Measurements from ENCODE around the gene DLK2.
"Not testable (repeated sequence)": the region's sequence is repeated elsewhere in the genome, so short reads cannot be mapped to it uniquely, and the experiment has no call there.

The DLK2 gene

DNA sequence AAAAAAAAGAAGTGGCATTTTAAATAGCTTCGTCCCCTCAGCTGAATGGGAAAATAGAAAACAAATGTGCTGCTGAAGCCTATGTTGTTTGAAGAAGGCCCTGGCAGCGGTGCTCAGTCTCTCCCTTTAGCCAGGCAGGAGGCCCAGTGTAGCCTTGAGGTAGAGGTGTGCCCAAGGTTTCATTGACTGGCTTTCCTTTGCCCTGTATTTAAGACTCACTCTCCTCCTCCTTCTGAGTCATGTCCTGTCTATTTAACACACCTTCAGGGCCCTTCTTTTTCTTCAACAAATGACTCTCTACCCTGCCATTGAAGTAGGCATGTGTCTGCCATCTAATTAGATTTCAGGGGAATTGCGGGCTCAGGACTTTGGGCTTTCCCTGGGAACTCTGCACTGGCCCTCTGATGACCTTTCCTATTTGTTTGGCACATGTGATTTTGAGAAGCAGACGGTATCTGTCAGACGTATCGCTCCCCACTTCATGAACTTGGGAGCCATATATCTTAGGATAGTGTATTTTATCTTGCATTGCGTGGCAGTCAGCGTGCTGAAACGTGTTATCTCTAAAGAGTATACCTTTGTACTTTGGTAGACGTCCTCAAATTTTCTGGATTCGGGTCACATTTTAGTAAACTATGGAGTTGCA lies 26.4 kb upstream of the DLK2 start:
- no peak for FAIRE-seq

DNA sequence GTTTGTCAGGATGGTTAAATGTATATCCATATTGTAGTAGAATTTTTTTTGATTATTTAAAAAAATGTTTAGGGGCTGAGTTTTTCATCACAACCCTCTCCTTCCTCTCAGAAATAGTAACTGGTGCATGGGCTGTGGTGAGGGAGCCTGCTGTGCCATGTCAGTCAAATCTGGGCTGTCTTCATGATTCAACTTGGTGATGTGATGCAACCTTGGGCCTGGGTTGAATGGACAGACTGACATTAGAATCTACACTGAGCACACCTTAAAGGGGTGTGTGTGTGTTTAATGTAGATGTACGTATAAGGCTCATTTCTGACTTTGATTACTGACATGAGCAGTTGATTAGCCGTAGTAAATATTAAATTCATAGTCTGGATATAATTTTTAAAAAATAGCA lies 25.7 kb upstream of the DLK2 start:
- no peak for FAIRE-seq

DNA sequence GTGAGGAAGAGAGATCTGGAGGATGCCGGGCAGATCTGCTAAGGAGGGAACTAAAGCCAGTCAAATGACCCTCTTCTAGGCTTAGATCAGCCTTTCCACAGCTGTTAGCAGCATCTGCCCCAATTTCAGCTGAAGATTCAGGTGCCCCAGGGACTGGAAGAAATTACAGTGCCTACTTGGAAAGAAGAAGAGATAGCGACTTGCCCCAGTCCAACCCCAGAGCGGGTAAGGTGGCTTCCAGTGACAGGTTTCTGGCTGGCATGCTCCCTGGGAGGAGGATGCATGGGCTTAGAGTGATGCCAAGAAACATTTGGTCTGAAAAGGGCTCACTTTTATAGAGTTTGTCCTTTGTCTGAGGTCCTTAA lies 22.6 kb upstream of the DLK2 start:
- no peak for FAIRE-seq

DNA sequence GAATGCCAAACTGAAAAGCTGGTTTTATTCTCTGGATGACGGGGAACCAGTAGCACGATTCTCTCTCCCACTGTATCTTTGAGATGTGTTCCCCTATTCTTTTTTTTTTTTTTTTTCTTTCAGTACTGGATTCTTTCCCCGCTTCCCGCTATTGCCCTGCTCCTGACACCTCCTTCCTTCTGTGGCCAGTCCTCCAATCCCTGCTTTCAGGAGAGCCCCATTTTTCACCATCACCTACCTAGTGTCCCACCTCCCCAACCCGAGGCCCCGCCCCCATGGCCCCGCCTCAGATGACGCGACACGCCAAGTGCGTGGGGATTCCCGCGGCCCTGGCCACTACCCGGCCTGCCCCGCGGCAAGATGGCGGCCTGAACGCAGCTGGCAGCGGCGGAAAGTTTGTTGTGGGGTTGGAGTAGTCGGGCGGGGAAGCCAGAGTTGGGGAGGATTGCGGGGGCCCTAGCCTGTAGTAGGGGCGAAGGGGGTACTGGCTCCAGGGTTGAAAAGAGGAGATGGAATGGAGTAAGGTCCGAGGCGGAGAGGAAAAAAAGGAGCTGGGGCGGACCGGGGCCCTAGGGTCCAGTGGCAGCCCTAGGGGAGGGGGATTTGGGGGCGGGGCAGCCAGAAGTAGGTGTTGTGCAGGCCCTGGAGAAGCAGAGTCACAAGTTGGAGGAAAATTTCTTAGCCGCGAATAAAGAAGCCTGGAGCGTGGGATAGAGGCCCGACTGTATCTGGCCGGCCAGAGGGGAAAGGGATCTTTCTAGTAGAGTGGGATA lies 22.1 kb upstream of the DLK2 start, which contains the start of gene TJAP1:
Gene TJAP1, plus strand, starts transcription at position 336 of the 773 bp plus-strand sequence. CDS start 21,432 bp downstream, outside the sequence.
- FAIRE-seq, result no peak

DNA sequence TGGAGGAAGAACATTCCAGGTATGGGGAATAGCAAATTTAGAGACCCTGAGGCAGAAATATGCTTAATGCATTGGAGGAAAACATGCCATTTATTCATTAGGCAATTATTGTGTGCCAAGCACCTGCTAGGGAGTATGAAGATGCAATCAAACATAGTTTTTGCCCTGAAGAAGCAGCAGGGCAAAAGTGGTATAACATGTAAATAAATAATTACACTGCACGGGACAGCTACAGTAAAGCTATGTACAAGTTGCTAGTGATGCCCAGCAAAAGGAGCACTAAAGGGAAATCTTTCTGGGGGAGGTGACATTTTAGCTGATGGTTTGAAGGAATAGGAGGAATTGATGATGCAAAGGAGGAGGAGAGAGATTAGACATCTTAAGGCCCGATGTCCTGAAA lies 21.4 kb upstream of the DLK2 start:
- FAIRE-seq, result no peak

DNA sequence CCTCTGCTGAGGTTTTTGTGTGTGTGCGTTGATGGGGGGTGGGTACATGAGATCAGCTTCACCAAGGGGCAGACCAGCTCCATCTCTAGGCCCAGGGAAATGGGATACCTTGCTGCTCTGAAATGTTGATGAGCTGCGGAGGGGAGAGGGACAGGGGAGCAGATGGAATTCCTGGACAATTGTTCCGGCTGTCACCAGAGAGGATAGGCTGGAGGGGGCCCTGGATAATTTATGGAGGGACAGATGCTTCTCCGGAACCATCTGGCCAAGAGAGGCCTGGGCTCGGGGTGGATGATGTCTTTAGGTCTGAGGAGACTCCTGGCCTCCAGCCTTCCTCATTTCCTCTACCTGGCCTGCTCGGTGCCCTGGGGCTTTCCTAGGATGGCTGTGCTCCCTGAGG lies 20.2 kb upstream of the DLK2 start:
- no peak for FAIRE-seq

DNA sequence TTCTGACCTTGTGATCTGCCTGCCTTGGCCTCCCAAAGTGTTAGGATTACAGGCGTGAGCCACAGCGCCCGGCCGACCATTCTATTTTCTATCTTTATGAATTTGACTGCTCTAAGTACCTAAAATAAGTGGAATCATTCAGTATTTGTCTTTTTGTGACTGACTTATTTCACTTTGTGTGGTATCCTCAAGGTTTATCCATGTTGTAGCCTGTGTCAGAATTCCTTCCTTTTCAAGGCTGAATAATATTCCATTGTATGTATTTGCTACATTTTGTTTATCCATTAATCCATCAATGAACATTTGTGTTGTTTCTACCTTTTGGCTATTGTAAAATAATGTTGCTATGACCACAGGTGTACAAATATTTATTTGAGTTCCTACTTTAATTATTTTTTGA lies 17.2 kb upstream of the DLK2 start:
- no peak for FAIRE-seq

DNA sequence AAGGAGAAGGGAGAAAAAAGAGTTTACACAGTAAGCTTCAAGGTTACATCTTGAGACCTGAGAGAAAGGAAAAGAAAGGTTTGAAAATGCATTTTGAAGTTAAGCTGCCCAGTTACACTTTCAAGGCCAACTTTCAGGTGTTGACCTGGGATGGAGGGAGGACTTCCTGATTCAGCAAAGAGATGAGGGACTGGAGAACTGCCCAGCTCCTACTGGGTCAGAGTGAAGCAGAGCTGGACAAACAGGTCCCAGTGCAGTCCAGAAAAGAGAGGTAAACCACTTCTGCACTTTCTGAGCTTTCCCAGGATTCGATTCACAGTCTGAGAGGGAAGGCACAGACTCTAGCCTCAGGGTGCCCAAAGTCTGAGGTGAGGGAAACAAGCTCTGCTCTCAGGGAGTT lies 16.1 kb upstream of the DLK2 start:
- FAIRE-seq, result no peak

DNA sequence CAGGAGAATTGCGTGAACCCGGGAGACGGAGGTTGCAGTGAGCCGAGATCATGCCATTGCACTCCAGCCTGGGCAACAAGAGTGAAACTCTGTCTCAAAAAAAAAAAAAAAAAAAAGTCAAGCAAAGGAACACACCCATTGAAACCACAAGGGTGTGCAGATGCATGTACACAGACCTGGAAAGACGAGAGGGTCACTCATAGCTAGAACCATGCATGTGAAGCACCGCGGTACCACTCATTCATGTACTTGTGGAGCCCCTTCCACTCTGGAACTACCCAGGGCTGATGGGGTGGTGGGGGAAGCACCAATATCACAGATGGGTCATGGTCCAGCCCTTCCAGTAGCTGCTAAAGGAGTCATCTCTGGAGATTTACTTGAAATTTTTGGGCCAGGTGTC lies 14.6 kb upstream of the DLK2 start:
- no peak for FAIRE-seq

DNA sequence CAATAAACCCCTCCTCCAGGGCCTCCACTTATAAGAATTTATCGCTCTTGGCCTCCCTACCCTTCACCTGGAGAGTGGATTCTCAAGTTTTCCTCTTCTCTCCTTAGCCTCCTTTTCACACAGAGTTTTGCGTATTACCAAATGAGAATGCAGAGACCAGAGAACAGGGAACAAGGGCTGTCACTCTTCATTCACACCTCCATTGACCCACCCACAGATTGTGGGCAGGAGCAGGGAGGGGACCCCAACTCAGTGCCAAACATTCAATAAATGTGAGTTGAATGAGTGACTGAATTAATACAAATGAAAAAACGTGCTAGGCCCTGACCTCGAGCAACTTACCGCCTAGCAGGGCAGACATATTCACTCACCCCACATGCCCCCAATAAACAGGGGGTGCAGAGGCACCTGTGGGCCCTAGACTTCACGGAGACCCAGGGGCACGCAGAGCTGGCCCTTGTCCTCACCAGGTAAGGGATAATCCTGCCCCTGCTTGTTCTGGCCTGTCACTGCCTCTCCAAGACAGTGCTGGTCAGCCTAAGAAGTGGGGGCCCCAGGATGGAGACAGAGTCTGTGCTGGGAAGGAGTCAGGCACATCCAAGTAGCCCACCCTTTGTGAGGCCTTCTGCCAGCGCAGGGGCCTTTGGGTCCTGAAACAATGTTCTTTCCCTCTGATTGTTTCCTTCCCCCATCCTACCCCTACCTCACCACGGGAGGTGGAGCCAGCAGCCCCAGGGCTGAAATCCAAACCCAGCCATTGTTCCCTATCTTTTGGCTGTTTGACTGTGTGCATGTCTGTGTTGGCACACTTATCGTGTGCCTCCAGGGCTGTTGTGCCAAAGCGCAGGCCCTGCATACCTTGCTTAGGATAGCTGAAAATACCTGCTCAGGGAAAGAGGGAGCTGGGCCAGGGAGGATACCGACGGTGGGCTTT lies 13.7 kb upstream of the DLK2 start:
- FAIRE-seq, result no peak

DNA sequence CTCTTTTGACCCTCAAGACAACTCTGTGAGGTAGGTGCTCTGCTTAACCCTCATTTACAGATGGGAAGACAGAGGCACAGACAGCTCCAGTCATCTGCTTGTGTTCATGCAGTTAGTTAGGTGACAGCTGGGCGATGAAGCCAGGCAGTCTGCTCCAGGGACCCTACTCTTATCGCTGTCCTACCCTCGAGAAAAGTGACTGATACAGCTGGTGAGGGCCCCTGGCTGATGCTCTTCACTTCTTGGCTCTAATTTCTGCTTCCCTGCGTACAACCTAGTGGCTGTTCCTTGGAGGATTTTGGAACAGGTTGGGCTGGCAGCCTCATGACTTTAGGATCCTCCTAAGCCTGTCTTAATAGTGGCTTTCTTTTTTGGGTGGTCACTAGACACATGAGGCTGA lies 12.9 kb upstream of the DLK2 start:
- no peak for FAIRE-seq

DNA sequence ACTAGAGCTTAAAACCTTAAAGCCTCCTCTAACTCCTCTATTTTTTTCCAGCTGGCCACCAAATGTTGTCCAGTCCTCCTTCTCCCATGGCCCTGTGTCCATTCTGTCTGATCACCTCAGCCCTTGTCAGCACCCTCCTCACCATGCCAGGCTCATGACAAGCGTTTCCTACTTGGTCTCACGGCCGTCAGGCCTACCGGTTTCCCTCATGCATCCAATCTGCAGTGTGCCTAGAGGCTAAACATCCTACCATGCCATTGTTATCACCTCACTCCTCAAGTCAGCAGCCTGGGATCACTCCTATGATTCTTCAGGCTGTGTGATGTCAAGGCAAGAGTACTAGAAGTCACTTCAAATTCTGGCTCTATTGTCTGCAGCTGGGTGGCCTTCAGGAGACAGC lies 12.4 kb upstream of the DLK2 start:
- FAIRE-seq, result no peak

DNA sequence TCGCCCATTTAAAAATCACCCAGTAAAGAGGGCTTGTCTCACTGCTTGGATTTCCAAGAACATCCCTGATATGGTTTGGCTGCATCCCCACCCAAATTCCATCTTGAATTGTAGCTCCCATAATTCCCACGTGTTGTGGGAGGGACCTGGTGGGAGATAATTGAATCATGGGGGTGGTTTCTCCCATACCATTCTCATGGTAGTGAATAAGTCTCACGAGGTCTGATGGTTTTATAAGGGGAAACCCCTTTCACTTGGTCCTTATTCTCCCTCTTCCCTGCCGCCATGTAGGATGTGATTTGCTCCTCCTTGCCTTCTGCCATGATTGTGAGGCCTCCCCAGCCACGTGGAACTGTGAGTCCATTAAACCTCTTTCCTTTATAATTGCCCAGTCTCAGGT lies 11.9 kb upstream of the DLK2 start:
- FAIRE-seq, result not testable (repeated sequence)

DNA sequence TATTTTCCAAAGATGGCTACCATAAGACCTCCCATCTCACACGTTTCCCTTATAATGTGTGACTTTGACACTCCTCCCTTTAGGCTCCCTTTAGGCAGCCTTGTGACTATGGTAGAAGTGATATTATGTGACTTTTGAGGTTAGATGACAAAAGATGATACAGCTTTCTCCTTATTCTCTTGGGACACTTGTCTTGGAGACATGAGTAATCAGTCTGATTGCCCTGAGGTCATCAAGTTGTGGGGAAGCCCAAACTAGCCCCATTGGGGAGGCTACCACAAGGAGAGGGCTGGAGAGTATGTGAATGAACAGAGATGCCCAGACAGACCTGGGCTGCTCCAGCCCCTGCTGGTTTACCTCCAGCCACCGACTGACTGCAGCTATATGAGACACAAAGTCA lies 10.6 kb upstream of the DLK2 start:
- no peak for FAIRE-seq

DNA sequence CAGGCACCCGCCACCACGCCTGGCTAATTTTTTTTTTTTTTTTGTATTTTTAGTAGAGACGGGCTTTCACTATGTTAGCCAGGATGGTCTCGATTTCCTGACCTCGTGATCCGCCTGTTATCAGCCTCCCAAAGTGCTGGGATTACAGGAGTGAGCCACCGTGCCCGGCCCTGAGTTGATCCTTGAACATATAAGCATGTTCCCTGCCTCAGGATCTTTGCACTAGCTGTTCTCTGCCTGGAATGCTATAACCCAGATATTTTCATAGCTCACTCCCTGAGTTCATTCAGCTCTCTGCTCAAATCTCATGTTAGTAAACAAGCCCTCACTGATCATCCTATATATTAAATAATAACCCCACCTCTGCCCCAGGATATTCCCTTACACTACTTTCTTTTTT lies 9.0 kb upstream of the DLK2 start:
- no peak for FAIRE-seq

DNA sequence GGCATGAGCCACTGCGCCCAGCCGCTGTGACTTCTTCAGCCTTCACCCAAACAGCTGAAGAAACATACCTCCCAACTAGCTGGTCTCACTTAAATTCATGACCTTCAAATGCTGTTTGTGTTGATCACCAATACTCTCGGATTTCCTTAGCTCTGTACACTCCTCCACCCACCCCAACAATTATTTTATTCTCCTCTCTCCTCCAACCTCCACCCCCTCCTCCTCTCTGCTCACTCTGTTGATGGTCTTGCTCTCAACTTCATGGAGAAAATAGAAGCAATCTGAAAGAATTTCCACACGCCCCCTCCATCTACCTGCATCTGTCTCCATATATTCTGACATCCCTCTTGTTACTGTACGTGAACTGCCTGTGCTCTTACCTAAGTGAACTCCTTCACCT lies 6.6 kb upstream of the DLK2 start:
- no peak for FAIRE-seq

DNA sequence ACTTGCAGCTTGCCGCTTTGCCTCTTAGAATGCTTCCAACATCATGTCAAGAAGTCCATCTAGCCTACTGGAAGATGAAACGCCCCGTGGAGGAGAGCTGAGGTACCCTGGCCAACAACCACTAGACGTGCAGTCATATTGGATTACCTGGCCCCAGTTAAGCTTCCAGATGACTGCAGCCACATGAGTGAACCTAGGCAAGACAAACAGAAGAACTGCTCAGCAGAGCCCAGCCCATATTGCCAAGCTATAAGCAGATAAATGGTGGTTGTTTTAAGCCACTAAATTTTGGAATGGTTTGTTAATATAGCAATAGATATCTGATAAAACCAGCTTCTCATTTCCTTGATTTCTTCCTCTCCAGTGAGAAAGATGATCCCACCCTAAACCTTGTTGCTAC lies 4.7 kb upstream of the DLK2 start:
- no peak for FAIRE-seq

DNA sequence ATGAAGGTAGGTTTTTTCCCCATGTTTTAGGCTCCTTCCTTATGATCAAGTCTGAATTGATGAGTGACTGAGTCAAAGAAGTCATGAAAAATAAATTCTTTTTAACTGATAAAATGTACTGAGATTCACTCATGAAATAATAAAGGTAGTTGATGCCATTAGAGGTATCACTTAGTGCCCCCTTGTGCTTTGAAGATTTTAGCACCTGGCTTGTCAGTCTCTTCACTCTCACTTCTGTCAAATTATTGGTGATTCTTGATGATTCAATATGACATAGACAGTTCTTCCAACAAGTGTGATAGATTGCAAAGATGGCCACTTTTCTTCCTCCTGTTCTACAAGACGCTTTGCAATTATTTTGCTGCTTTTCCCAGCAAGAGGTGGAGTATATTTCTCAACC lies 4.2 kb upstream of the DLK2 start:
- FAIRE-seq, result no peak

DNA sequence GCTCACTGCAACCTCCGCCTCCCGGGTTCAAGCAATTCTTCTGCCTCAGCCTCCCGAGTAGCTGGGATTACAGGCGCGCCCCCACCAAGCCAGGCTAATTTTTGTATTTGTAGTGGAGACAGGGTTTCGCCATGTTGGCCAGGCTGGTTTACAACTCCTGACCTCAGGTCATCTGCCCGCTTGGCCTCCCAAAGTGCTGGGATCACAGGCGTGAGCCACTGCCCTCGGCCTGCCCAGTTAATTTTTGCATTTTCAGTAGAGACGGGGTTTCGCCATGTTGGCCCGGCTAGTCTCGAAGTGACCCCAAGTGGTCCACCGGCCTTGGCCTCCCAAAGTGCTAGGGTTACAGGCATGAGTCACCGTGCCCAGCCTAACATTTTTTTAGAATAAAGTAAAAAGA lies 2.8 kb upstream of the DLK2 start:
- not testable (repeated sequence) for FAIRE-seq

DNA sequence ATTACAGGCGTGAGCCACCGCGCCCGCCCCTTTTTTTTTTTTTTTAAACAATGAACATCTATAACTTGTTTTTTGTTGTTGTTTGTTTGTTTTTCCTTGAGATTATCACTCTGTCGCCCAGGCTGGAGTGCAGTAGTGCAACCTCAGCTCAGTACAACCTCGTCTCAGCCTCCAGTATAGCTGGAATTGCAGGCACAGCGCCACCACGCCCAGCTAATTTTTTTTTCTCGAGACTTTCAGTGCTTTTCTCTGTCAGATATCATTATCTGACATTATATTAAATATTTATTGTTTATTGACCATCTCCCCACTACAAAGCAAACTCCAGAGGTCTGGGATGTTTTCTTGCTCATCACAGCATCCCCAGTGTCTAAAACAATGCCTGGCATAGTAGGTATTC lies 2.3 kb upstream of the DLK2 start:
- no peak for FAIRE-seq

DNA sequence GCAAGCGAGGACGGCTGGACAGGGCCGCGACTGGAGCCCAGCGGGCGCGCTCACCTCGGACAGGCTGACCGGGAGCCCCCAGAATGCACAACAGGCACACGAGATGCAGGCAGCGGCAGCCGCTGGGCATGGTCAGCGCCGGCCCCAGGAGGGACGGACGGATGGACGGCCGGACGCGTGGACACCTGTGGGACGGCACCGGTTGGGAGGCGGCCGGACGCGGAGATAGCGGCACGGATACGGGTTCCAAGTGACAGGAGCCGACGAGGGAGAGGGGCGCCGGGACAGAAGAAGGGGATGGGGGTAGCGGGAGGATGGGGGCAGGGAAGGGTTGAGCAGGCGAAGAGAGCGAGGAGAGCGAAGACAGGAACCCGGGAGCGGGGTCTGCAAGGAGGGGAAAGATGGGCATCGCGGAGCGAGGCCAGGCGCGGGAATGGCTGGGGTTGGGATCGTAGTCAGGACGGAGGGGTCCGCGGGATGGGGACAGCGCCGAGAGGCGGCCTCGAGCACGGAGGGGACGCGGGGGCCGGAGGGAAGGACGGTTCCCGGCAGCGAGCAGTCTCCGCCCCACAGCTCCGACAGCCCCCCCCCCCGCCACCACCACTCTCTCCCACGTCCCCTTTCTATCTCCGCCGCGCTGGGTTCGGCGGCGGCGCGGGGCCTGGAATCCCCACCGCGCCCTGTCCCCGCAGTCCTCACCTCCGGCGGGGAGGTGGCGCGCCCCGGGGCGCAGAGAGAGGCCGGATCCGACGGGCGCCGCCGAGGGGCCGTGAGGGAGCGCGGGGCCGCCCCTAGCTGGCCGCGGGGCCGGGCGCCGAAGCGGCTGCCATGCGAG lies 435 bp downstream of the DLK2 start:
- no peak for FAIRE-seq

DNA sequence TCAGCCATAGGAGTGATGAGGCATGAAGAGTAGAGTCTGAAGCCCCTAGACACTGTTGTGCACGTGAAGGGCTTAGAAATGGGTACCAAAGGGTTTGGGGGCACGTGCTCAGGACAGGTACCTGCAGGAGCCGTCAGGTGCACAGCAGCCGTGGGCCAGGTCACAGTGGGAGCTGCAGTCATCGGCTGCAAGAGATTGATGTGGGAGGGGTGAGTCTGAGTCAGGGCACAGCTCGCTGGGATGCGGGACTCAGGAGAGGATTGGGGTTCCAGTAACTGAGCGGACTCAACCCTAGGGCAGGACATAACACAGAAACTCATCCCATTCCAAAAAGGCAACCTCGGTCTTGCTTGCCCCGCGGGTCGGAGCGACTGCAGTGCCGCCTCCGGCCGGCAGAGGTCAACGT lies 1.1 kb downstream of the DLK2 start:
- FAIRE-seq, result no peak

DNA sequence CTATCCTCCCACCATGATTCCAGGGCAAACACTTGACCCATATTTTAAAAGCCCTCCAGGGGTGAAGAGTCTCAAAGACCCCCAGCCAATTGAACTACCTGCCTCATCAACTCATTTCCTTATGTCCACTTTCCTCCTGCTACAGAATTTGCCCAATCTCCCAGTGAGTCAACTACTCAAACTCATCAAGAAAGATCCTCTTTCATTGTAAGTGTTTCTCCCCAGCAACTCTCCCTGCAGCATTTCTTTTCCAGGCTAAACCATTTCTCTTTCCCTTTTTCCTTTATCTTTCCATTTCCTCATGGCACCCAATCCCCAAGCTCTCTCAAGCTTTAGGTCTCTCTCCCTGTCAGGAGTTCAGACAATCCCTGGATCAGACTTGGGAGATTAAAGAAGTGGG lies 1.5 kb downstream of the DLK2 start:
- FAIRE-seq, result no peak
